ENCODE data around the gene PNMT. TPM values are rescaled to one million over a fixed set of nuclear protein-coding genes. Genes with fewer than 3 reads are reported as not detected.

Gene PNMT
- total RNA-seq, 4 donors from 2014 or later: 0.80 to 48.3 (median 1.3) TPM

DNA sequence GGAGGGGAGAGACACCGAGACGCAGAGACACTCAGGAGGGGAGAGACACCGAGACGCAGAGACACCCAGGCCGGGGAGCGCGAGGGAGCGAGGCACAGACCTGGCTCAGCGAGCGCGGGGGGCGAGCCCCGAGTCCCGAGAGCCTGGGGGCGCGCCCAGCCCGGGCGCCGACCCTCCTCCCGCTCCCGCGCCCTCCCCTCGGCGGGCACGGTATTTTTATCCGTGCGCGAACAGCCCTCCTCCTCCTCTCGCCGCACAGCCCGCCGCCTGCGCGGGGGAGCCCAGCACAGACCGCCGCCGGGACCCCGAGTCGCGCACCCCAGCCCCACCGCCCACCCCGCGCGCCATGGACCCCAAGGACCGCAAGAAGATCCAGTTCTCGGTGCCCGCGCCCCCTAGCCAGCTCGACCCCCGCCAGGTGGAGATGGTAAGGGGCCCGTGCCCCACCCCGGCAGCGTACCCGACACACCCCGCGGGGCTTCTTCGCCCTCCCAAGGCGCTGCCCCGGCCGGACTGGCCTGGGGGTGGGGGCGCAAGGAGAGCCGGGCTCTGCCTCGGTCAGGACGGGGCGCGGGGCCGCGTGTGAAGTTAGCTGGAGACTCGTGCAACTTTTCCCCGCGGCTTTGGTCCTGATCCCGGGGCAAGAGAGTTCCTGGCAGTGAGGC is 41.1 kb upstream of the PNMT start:
- peak overlapping the region; percentile 90 to 93 (median 91) for H3K27ac ChIP-seq
- H3K36me3 ChIP-seq: no peaks in the 10 kb centered on the region
- no peaks in the 10 kb centered on the region for H3K9me3 ChIP-seq
- peak overlapping the region; percentile 18 to 60 (median 53) for H3K4me3 ChIP-seq
- intact Hi-C loops (cut with DNase I; ENCODE audit: low total_unique reads): no loop called here
- H3K27me3 ChIP-seq: peaks cover 49% of the 10 kb centered on the region
- WGBS, 2 donors (ENCODE audit: low coverage in 1 of 2): 4% methylated on average over 64 of the region's 72 CpGs; no CpG with 5 or more reads in 1 of the 2 donors
- no peak for DNase-seq
- peak; percentile 17 for TF ChIP-seq POLR2A (IDR thresholded peaks at IDR 0.05)
- TF ChIP-seq, protein P1, sequence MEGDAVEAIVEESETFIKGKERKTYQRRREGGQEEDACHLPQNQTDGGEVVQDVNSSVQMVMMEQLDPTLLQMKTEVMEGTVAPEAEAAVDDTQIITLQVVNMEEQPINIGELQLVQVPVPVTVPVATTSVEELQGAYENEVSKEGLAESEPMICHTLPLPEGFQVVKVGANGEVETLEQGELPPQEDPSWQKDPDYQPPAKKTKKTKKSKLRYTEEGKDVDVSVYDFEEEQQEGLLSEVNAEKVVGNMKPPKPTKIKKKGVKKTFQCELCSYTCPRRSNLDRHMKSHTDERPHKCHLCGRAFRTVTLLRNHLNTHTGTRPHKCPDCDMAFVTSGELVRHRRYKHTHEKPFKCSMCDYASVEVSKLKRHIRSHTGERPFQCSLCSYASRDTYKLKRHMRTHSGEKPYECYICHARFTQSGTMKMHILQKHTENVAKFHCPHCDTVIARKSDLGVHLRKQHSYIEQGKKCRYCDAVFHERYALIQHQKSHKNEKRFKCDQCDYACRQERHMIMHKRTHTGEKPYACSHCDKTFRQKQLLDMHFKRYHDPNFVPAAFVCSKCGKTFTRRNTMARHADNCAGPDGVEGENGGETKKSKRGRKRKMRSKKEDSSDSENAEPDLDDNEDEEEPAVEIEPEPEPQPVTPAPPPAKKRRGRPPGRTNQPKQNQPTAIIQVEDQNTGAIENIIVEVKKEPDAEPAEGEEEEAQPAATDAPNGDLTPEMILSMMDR (IDR thresholded peaks at IDR 0.05): no peak
- in situ Hi-C loops (cut with MboI; ENCODE audit: low pct_ligation_motif_present in 1 of 4, low pct_unique_long_range_greater_than_20kb in 1 of 4, low sequenced_read_pairs in 3 of 4): loop anchor here in 3 of 4 donors (10.0 to 25.0 kb wide), 3 partner anchors 110 to 128 kb away; partner anchors contain the start of genes GRB7 (in 1 of the 3) and MIEN1 (in 1 of the 3)
- H3K4me1 ChIP-seq: peaks cover 17 to 70% (median 53%) of the 10 kb centered on the region in 4 donors

DNA sequence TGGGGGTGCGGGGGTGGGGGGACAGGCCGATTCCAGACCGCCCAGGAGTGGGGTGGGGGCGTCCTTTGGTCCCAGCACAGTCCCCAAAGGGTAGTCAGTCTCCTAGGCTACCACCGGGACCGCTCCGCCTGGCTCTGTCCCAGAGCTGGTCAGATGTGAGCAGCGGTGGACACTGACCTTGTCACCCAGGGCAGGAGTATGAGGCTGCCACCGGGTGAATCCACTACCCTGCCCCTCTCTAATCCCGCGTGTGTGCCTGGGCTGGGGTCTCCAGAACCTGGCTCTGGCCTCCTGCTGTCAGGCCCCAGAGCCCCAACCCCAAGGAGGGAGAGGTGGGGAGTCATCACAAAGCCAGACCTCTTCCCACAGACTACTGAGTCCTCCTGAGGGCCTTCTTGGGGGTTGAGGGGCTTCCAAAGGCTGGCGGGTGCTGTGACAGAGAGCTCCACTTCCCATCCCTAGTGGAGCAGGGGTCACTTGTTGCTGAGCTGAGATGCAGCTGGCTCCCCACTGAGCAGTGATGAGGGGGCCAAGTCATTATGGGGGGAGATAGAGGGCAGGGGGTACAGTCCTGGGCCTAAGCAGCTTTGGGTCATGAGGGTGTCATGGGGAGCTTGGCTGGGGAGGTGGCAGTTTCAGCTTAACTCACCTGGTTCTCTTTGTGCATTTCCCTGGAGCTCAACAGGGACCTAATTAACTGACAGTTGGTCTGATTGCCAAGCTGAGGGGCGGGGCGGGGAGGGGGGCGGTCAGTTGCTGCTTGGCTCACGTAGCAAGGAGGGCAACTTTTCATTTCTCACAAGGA is 40.3 kb upstream of the PNMT start:
- in situ Hi-C loops (cut with MboI; ENCODE audit: low pct_ligation_motif_present in 1 of 4, low pct_unique_long_range_greater_than_20kb in 1 of 4, low sequenced_read_pairs in 3 of 4): loop anchor here in 3 of 4 donors (10.0 to 25.0 kb wide), 3 partner anchors 109 to 127 kb away; partner anchors contain the start of genes GRB7 (in 1 of the 3) and MIEN1 (in 1 of the 3)
- H3K4me1 ChIP-seq: peaks cover 17 to 72% (median 53%) of the 10 kb centered on the region in 4 donors
- no peaks in the 10 kb centered on the region for H3K9me3 ChIP-seq
- intact Hi-C loops (cut with DNase I; ENCODE audit: low total_unique reads): no loop called here
- H3K27me3 ChIP-seq: peaks cover 49% of the 10 kb centered on the region
- no peaks in the 10 kb centered on the region for H3K36me3 ChIP-seq
- TF ChIP-seq POLR2A (IDR thresholded peaks at IDR 0.05) (peak; percentile 85), EP300 (IDR thresholded peaks at IDR 0.05; ENCODE audit: low read depth) (no peak), POLR2AphosphoS5 (IDR thresholded peaks at IDR 0.05) (peak; percentile 61 to 85 (median 62))
- peak; percentile 73 for DNase-seq
- WGBS, 2 donors (ENCODE audit: low coverage in 1 of 2): 41% methylated on average over 11 of the region's 16 CpGs; no CpG with 5 or more reads in 1 of the 2 donors
- peak overlapping the region; percentile 18 to 60 (median 53) for H3K4me3 ChIP-seq
- peak overlapping the region; percentile 90 to 93 (median 91) for H3K27ac ChIP-seq

DNA sequence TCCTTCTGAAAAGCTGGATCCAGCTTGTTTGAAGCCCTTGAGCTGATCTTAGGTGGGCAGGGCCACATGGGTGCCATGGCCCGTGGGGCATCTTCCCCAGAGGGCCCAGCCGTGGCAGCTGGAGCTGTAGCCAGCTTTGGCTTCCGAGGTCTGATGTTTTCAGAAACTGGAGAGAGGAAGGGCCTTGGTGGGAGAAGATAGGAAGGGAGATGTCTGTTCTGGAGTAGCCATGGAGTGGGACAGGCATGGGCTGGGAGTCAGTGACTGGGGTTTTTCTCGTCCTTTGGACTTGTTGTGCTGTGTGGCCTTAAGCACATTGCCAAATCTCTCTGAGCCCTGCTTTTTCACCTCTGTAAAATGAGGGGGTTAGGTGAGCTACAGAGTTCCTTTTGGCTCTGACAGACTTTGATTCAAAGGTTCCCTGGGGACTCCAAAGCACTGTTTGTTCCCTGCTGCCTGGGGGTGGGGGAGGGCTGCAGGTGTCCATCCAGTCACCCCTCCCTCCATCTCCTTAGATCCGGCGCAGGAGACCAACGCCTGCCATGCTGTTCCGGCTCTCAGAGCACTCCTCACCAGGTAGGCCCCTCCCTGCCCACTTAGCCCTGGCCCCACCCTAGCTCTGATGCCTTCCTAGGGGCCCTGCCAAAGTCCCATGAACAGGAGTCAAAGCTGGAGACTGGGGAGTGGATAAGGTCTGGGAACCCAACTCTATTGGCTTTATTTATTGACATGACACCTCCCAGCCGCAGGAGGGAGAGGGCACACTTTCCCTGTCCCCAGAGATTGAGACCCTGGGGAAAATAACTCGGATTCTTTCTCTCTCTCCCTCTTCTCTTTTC is 39.4 kb upstream of the PNMT start:
- Histone ChIP-seq H3K9me3 (no peaks in the 10 kb centered on the region), H3K4me1 (peaks cover 19 to 72% (median 55%) of the 10 kb centered on the region in 4 donors), H3K27ac (peak overlapping the region; percentile 90 to 93 (median 91)), H3K27me3 (peaks cover 49% of the 10 kb centered on the region), H3K36me3 (no peaks in the 10 kb centered on the region), H3K4me3 (peak overlapping the region in 3 of 4 donors; percentile 10 to 60 (median 59))
- 20 to 36% methylated on average over 1 to 10 of the region's 10 CpGs for WGBS, 2 donors (ENCODE audit: low coverage in 1 of 2)
- TF ChIP-seq, protein P1 (IDR thresholded peaks at IDR 0.05): peak in 1 of 5 experiments; percentile 38
- TF ChIP-seq POLR2AphosphoS5 (IDR thresholded peaks at IDR 0.05): peak; percentile 57 to 65 (median 60)
- TF ChIP-seq POLR2A (IDR thresholded peaks at IDR 0.05): peak; percentile 65
- peak; percentile 7 for TF ChIP-seq EP300 (IDR thresholded peaks at IDR 0.05; ENCODE audit: low read depth)
- in situ Hi-C loops (cut with MboI; ENCODE audit: low pct_ligation_motif_present in 1 of 4, low pct_unique_long_range_greater_than_20kb in 1 of 4, low sequenced_read_pairs in 3 of 4): loop anchor here in 3 of 4 donors (10.0 to 25.0 kb wide), 3 partner anchors 108 to 126 kb away; partner anchors contain the start of genes GRB7 (in 1 of the 3) and MIEN1 (in 1 of the 3)
- DNase-seq: peak; percentile 89
- intact Hi-C loops (cut with DNase I; ENCODE audit: low total_unique reads): no loop called here

DNA sequence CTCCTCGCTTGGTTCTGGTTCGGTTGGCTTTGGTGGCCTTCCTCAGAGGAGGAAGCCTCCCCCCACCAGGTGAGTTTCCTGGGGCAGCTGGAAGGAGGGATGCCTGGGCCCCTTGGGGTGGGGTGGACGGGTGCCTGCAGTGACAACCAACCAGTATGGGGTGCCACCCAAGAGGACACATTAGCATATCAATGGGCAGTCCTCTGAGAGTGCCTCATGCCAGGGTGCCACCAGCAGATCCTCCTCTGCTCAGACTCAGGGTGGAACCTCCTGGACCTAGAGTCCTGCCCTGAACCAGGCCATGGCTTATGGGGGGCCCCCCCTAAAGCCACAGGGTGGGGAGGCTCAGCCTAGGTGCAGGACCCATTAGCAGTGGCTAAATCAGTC is 38.8 kb upstream of the PNMT start:
- H3K9me3 ChIP-seq: no peaks in the 10 kb centered on the region
- TF ChIP-seq POLR2A (IDR thresholded peaks at IDR 0.05): peak; percentile 87
- no peak for TF ChIP-seq EP300 (IDR thresholded peaks at IDR 0.05; ENCODE audit: low read depth)
- TF ChIP-seq, protein P1 (IDR thresholded peaks at IDR 0.05): peak in 1 of 5 experiments; percentile 2
- TF ChIP-seq POLR2AphosphoS5 (IDR thresholded peaks at IDR 0.05): peak; percentile 22 to 84 (median 67)
- H3K27ac ChIP-seq: peak overlapping the region; percentile 90 to 93 (median 91)
- H3K36me3 ChIP-seq: no peaks in the 10 kb centered on the region
- intact Hi-C loops (cut with DNase I; ENCODE audit: low total_unique reads) (no loop called here), in situ Hi-C loops (cut with MboI; ENCODE audit: low pct_ligation_motif_present in 1 of 4, low pct_unique_long_range_greater_than_20kb in 1 of 4, low sequenced_read_pairs in 3 of 4) (loop anchor here in 3 of 4 donors (10.0 to 25.0 kb wide), 3 partner anchors 108 to 125 kb away; partner anchors contain the start of genes GRB7 (in 1 of the 3) and MIEN1 (in 1 of the 3))
- H3K27me3 ChIP-seq: peaks cover 49% of the 10 kb centered on the region
- peak overlapping the region in 3 of 4 donors; percentile 3 to 59 (median 35) for H3K4me3 ChIP-seq
- peak; percentile 80 for DNase-seq
- WGBS, 2 donors (ENCODE audit: low coverage in 1 of 2): 42% methylated on average over 3 of the region's 3 CpGs; no CpG with 5 or more reads in 1 of the 2 donors
- H3K4me1 ChIP-seq: peaks cover 23 to 74% (median 57%) of the 10 kb centered on the region in 4 donors

Data from transverse colon (tissue), 4 donors.